HL-60 (cell line): ENCODE data around the gene VSNL1.

ENCODE experiments used
- GABPA ChIP-seq: IDR thresholded peaks from 2 replicates; pipeline ENCODE4 v1.6.1; 2012; ENCODE audit warnings: low read depth
- POLR2AphosphoS5 ChIP-seq: IDR thresholded peaks from 2 replicates; pipeline ENCODE4 v1.6.1; 2012; ENCODE audit warnings: low read depth
- TF ChIP-seq, protein P1 (sequence below): IDR thresholded peaks from one replicate; pipeline ENCODE4 v1.5.1; 2011; ENCODE audit warnings: low read length, control low read depth, inconsistent platforms; ENCODE audit not compliant: insufficient read depth
- TF ChIP-seq, protein P2 (sequence below): IDR thresholded peaks from 2 replicates; pipeline ENCODE4 v1.6.1; 2012; ENCODE audit warnings: low read depth; ENCODE audit not compliant: insufficient replicate concordance

DNA sequence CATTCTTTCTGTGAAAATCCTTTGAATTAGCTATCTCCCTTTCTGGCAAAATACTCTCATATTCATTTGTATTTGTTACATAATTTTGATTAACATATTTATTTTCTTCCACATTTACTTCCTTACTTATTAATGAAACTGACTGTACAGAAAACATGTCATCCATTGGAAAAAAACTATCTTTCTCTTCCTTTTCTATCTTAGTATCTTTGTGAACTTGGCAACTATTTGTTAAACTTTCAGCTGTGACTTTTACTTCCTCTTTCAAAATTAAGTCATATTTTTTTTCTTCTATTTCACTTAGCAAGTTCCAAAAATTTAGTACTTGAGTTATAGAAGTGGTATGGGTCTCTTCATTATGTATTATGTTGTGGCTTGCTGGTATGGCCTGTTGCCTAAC is 24.8 kb upstream of the VSNL1 start:
- TF ChIP-seq POLR2AphosphoS5 (no peak), GABPA (no peak)
- TF ChIP-seq, protein P1, sequence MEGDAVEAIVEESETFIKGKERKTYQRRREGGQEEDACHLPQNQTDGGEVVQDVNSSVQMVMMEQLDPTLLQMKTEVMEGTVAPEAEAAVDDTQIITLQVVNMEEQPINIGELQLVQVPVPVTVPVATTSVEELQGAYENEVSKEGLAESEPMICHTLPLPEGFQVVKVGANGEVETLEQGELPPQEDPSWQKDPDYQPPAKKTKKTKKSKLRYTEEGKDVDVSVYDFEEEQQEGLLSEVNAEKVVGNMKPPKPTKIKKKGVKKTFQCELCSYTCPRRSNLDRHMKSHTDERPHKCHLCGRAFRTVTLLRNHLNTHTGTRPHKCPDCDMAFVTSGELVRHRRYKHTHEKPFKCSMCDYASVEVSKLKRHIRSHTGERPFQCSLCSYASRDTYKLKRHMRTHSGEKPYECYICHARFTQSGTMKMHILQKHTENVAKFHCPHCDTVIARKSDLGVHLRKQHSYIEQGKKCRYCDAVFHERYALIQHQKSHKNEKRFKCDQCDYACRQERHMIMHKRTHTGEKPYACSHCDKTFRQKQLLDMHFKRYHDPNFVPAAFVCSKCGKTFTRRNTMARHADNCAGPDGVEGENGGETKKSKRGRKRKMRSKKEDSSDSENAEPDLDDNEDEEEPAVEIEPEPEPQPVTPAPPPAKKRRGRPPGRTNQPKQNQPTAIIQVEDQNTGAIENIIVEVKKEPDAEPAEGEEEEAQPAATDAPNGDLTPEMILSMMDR = no peak
- TF ChIP-seq, protein P2, sequence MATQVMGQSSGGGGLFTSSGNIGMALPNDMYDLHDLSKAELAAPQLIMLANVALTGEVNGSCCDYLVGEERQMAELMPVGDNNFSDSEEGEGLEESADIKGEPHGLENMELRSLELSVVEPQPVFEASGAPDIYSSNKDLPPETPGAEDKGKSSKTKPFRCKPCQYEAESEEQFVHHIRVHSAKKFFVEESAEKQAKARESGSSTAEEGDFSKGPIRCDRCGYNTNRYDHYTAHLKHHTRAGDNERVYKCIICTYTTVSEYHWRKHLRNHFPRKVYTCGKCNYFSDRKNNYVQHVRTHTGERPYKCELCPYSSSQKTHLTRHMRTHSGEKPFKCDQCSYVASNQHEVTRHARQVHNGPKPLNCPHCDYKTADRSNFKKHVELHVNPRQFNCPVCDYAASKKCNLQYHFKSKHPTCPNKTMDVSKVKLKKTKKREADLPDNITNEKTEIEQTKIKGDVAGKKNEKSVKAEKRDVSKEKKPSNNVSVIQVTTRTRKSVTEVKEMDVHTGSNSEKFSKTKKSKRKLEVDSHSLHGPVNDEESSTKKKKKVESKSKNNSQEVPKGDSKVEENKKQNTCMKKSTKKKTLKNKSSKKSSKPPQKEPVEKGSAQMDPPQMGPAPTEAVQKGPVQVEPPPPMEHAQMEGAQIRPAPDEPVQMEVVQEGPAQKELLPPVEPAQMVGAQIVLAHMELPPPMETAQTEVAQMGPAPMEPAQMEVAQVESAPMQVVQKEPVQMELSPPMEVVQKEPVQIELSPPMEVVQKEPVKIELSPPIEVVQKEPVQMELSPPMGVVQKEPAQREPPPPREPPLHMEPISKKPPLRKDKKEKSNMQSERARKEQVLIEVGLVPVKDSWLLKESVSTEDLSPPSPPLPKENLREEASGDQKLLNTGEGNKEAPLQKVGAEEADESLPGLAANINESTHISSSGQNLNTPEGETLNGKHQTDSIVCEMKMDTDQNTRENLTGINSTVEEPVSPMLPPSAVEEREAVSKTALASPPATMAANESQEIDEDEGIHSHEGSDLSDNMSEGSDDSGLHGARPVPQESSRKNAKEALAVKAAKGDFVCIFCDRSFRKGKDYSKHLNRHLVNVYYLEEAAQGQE = no peak
